Endothelial cell of umbilical vein (primary cell): ENCODE data around the gene CLDN1.

Source experiments
- POLR2A ChIP-seq: IDR thresholded peaks from 2 replicates; pipeline ENCODE4 v1.6.1; 2012; ENCODE audit warnings: low read depth, mild to moderate bottlenecking, control low read depth, low read length
- POLR2AphosphoS5 ChIP-seq: IDR thresholded peaks from 2 replicates; pipeline ENCODE4 v1.6.1; 2012; ENCODE audit warnings: low read depth, mild to moderate bottlenecking, control low read depth, low read length, moderate library complexity; ENCODE audit not compliant: insufficient read depth

GRCh38 chr3:190325923-190326322 is 3.7 kb upstream of the CLDN1 start:
- TF ChIP-seq POLR2A (no peak), POLR2AphosphoS5 (no peak)
